Mucosa of descending colon (tissue), 3 donors: ENCODE results near the gene ACVR2A. TPM values are rescaled to one million over a fixed set of nuclear protein-coding genes. Genes with fewer than 3 reads are reported as not detected.

Experiments used
- ATAC-seq: fragments of 200-7000 bp; cut with Tn5 transposase; one replicate; pipeline ENCODE4 v1.9.1; 2020; ENCODE audit warnings: mild to moderate bottlenecking, moderate library complexity
- DNase-seq, 3 donors: peaks; one replicate each; pipeline ENCODE4 v3.0.0-alpha.2; 2020
- H3K36me3 ChIP-seq: fragments of 200-600 bp; one replicate; pipeline ENCODE4 v1.8.0; 2021; ENCODE audit warnings: low read depth, mild to moderate bottlenecking
- H3K4me1 ChIP-seq: fragments of 200-600 bp; one replicate; pipeline ENCODE4 v1.8.0; 2021; ENCODE audit warnings: low read depth, mild to moderate bottlenecking
- H3K4me3 ChIP-seq: fragments of 200-600 bp; one replicate; pipeline ENCODE4 v1.8.0; 2021; ENCODE audit warnings: mild to moderate bottlenecking
- H3K9me3 ChIP-seq: fragments of 200-600 bp; one replicate; pipeline ENCODE4 v1.8.0; 2021; ENCODE audit warnings: mild to moderate bottlenecking
- intact Hi-C, 2 donors: fragments of 100-400 bp; cut with DNase I in 1 of 2; cut with micrococcal nuclease in 1 of 2; formaldehyde crosslinking; loops; one replicate each; pipeline versions ENCODE4 v1.11.0 to v1.11.1; 2022; cut with DNase I, micrococcal nuclease
- long read RNA-seq, 2 donors: library from polyadenylated mRNA; unstranded; transcript quantifications; one replicate each; pipeline ENCODE4 v2.0.0, GENCODE V29; 2019 to 2021
- total RNA-seq, 3 donors: library from RNA; stranded (reverse); fragmentation: NEBNext Ultra II Directional in 2 of 3; extraction: Animal tissue kit (Norgen Biotek cat#: 25700) in 2 of 3; gene quantifications; one replicate each; pipeline versions ENCODE4 v1.2.1 to v1.2.4, GENCODE V29; 2021 to 2023
- TF ChIP-seq, protein P1 (sequence below): fragments of 200-600 bp; IDR thresholded peaks from one replicate; pipeline ENCODE4 v1.8.0; 2022; ENCODE audit warnings: antibody characterized with exemption, mild to moderate bottlenecking
- donor health status: DM: no; HTN: no; CAD: no; lungs with moderate emphysema.
- donor health status: DM: no; HTN: no; CAD: no.
- donor health status: DM: no; HTN: yes; CAD: no.

Gene ACVR2A
- total RNA-seq = 10 to 100 TPM; 19.7 to 33.0 (median 29.0) TPM
- long read RNA-seq, donor 1, full-length matches to known transcripts = 9 of 15 reads
- long read RNA-seq, donor 1, partial matches to known transcripts = 3 of 15 reads
- long read RNA-seq, donor 1, other reads (novel, unspliced or antisense) = 3 of 15 reads
- long read RNA-seq, donor 2, full-length matches to known transcripts = 6 of 7 reads
- long read RNA-seq, donor 2, partial matches to known transcripts = 1 of 7 reads
- long read RNA-seq, donor 2, other reads (novel, unspliced or antisense) = 0 of 7 reads

DNA sequence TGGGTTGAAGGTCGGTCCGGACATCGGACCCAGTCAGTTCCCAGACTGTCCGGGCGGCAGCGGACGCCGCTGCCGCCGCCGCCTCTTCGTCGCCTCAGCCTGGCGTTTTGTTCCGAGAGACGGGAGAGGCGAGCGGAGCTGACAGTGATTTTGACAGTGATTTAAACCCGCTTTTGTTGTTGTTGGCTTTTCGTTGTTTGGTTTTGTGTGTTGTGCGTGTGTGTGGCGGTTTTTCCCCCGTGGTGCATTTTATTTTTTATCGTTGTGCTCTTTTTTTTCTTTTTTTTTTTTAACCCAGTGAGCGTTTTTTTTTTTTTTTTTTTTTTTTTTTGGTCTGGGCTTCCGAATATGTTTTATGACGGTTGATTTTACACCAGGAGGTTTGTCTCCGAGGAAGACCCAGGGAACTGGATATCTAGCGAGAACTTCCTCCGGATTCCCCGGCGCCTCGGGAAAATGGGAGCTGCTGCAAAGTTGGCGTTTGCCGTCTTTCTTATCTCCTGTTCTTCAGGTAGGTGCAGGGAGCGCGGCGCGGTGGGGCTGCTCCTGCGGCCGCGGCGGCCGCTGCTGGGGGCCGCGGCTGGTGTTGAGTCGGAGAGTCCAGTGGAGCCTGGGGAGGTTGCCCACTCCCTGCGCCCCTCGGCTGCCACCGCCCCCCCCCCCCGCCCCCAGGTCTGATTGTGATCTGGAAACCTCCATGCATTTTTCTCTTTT is at the start of gene ACVR2A:
ACVR2A (plus strand) TSS at position 333 of the 714 bp plus-strand sequence; CDS start at position 457, 124 bp downstream.
- H3K4me3 ChIP-seq = peak within 1 kb of the TSS; percentile 61

DNA sequence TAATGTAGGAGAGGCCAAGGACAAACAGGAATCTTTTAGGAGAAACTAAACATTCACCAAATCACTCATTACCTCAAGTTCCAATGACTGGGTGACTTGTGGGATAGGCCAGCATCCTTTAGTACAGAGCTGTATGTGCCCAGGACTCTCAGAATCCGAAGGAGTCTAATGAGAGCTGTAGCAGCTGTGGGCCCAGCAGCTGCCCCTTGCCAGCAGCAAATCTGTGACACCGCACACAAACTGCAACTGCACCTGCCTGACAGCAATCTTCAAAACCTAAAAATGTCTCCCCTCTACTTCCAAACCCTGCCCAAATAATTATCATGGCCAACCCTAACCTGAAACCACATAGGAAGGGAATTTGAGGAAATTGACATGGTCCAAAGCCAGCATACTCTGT is 44.5 kb upstream of the ACVR2A start:
- intact Hi-C loops = no loop called here
- DNase-seq (no peak), ATAC-seq (no peak)
- Histone ChIP-seq H3K9me3 (no peaks in the 10 kb centered on the region), H3K4me1 (no peaks in the 10 kb centered on the region), H3K4me3 (no peak overlapping the region), H3K36me3 (no peaks in the 10 kb centered on the region)
- TF ChIP-seq, protein P1, sequence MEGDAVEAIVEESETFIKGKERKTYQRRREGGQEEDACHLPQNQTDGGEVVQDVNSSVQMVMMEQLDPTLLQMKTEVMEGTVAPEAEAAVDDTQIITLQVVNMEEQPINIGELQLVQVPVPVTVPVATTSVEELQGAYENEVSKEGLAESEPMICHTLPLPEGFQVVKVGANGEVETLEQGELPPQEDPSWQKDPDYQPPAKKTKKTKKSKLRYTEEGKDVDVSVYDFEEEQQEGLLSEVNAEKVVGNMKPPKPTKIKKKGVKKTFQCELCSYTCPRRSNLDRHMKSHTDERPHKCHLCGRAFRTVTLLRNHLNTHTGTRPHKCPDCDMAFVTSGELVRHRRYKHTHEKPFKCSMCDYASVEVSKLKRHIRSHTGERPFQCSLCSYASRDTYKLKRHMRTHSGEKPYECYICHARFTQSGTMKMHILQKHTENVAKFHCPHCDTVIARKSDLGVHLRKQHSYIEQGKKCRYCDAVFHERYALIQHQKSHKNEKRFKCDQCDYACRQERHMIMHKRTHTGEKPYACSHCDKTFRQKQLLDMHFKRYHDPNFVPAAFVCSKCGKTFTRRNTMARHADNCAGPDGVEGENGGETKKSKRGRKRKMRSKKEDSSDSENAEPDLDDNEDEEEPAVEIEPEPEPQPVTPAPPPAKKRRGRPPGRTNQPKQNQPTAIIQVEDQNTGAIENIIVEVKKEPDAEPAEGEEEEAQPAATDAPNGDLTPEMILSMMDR = no peak

More for the DNA sequence above, at the start of gene ACVR2A:
- TF ChIP-seq, protein P1 = no peak
- peak; percentile 27 for ATAC-seq
- intact Hi-C loops = loop anchor here in 1 of 2 donors (10.0 kb wide), 1 partner anchor 210 kb away; no protein-coding TSS in a partner anchor
- DNase-seq = peak; percentile 52 to 72 (median 59)
- no peaks in the 10 kb centered on the region for H3K36me3 ChIP-seq
- H3K9me3 ChIP-seq = no peaks in the 10 kb centered on the region
- H3K4me1 ChIP-seq = peaks cover 2% of the 10 kb centered on the region

DNA sequence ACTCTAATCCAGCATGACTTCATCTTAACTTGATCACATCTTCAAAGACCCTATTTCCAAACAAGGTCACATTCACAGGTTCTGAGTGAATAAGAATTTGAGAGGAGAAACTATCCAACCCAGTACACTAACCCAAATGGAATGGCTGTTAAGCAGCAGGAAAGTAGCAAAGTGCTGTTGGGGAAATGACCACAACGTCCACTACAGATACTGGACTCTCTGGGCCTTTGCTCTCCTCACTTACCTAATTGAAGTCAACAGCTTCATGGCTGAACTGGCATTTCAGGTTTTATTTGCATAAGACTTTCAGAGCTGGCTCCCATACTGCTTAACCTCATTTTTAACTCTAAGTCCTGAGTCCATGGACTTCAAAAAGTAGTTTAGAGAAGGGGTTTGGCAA is 38.0 kb upstream of the ACVR2A start:
- ATAC-seq (no peak), DNase-seq (no peak)
- TF ChIP-seq, protein P1 = no peak
- H3K4me3 ChIP-seq = no peak overlapping the region
- no peaks in the 10 kb centered on the region for H3K36me3 ChIP-seq
- H3K4me1 ChIP-seq = peaks cover 4% of the 10 kb centered on the region
- intact Hi-C loops = no loop called here
- no peaks in the 10 kb centered on the region for H3K9me3 ChIP-seq

DNA sequence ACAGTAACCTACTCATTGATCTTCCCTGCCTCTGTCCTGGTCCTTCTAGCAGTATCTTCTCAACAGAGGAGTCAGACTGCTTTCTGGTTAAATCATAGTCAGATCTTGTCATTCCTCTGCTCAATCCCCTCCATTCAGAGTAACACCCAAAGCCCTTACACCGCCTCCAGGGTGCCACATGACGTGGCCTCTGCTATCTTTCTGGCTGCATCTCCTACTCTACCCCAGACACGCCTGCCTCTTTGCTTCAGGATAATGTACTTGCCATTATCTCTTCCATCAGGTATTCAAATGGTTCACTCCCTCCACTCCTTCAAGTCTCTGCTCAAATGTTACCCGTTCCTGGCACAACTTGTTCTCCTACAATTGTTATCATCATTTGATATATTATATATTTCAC is 36.3 kb upstream of the ACVR2A start:
- no peak overlapping the region for H3K4me3 ChIP-seq
- no peaks in the 10 kb centered on the region for H3K9me3 ChIP-seq
- intact Hi-C loops = no loop called here
- TF ChIP-seq, protein P1 = no peak
- peaks cover 11% of the 10 kb centered on the region for H3K4me1 ChIP-seq
- no peaks in the 10 kb centered on the region for H3K36me3 ChIP-seq
- no peak for DNase-seq
- ATAC-seq = no peak

DNA sequence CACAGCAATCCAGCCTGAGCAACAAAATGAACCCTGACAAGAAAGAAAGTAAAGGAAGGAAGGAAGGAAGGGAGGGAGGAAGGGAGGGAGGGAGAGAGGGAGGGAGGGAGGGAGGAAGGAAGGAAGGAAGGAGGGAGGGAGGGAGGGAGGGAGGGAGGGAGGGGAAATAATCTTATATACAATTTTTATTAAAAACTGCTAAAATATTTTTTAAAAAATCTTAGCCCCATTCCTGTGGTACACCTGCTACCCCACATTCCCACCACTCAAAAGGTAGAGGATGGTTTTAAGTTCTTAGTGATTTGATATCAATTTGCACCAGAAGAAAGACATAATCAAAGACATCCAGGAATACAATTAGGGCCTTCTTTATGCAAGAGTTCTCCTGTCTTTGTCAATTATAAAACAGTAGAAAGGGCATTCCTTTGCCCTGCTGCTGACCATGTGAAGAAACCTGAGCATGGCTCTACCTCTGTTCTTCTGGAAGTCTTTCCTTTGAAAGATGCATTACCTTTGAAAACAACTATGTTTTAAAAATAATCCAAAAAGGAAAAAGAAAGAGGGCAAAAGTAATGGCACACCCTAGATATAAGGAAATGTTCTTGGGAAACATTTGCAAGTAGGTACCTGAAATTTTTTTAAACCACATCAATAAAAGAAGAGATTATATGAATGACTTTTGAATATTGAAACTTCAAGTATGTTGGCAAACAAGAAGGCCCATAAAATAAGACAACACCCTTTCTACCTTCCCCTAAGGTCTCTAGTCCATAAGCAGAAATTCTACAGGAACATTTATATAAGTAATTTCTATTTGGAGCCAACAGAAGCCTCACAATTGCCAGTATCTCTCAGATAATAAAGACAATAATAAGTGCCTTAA is 33.7 kb upstream of the ACVR2A start:
- DNase-seq (no peak), ATAC-seq (peak; percentile 76)
- Histone ChIP-seq H3K4me3 (no peak overlapping the region), H3K9me3 (no peaks in the 10 kb centered on the region), H3K4me1 (peaks cover 11% of the 10 kb centered on the region), H3K36me3 (no peaks in the 10 kb centered on the region)
- TF ChIP-seq, protein P1 = no peak
- intact Hi-C loops = no loop called here
